NCI-H774 (cell line): ENCODE results near the gene SPATC1L.
"Not testable (repeated sequence)": the region's sequence is repeated elsewhere in the genome, so short reads cannot be mapped to it uniquely, and the experiment has no call there.

ENCODE experiments used
- DNase-seq: peaks from one replicate; lab custom pipeline; 2025; lab: John Stamatoyannopoulos, UW

SPATC1L gene

DNA sequence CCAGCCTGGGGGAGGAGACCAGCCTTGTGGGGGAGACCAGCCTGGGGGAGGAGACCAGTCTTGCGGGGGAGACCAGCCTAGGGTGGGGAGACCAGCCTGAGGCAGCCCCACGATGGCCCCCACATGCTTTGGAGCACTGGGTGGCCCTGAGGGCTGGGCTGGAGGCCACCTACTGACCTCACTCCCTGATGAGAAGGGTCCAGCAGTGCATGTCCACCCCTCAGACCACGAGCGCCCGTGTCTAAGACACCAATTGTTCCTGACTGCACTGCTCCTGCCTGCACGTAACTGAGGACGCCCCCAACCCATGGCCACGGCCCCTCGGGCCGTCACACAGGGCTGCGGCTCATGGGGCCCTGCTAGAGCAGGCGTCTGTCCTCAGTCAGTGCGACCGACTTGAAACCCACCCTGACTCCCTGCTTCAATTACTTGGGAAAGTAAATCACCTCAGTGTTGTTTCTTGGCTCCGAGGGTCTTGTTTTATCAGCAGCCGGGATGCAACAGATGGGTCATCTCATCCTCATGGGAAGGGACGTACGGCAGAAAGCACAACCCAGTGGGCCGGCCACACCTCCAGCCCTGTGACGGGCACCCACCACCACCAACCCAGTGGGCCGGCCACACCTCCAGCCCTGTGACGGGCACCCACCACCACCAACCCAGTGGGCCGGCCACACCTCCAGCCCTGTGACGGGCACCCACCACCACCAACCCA, at the start of gene SPATC1L:
TSS of gene SPATC1L (minus strand) at position 550 of the 715 bp plus-strand sequence. CDS start 1,643 bp downstream, outside the sequence.
- no peak for DNase-seq

DNA sequence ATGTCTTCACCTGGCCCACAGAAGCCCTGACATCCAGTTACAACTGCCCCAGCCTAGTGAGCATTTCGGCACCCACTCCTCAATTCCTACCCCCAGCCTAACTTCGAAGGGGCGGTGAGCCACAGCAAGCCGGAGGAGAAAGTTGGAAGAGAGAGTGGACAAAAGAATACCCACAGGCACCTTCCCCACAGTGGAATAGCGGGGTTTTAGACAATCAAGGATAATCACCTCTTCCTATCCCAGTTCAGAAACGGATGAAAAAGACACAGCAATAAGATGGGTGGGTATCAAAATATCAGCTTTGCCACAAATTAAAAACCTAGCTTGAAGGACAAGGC, 45.6 kb upstream of the SPATC1L start:
- no peak for DNase-seq

DNA sequence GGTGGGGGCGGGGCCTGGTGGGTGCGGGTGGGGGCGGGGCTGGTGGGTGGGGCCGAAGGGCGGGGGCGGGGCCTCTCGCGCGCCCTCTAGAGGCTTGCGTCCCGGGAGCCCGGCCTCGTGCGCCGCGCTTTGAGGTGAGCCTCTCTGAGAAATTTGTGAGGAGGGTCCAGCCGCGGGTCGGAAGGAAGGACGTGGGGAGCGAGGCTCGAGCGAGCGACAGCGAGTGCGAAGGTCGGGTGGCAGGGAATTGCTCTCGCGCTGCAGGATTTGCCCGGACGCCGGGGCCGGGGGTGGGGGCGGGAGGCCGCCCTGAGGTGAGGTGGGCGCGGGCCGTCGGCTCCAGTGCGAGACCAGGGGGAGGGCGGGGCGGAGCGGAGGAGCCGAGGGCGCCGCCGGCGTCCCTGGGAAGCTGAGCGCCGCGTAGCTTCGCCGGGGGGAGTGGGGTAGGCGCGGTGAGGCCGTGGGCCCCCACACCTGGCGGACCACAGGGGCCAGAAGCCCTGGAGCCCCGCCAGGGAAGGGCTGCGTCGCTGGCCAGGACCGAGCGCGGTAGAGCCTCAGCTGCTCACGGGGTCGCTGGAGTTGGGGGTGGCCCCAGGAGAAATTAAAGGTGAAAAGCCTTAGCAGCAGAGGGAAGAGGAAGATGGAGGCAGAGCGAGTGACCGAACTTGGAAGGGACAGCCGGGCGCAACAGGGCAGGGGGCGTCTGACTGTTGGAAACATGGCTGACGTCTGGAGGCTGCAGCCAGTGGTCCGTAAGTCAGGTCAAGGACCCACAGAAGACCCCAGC, 45.1 kb upstream of the SPATC1L start:
- no peak for DNase-seq

DNA sequence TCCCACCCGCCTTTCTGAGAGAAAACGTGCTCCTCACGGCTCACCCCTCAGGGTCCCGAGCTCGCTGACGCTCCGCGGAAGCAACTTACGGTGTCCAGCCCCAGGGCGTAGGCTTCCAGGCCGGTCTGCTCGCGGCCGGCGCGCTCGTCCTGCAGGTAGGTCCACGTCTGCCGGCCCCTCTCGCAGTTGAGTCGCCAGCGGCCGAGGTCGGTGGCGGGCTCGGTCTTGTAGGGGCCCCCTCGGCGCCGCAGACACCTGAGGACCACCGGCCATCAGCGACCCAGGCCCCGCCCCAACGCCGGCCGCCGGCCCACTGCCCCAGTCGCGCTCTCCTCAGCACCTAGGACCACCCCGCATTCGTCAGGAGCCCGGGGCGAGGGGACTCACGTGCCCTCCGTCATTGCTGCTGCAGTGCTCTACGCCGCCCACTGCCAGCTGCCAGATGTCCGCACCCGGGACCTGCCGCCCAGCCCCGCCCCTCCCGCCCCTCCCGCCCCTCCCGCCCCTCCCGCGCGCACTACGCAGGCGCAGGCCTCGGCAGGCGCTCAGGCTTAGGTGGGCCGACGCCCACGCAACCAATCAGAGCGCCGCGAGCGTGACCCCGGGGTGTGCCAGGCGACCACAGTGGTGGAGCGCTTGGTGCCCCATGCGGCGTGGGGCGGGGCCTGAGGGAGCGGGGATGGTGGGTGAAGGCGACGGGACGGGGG, 44.2 kb upstream of the SPATC1L start, which contains the start of gene LSS:
TSS of gene LSS (minus strand) at position 430 of the 707 bp plus-strand sequence. CDS start at position 401, 29 bp downstream.
- DNase-seq = peak; percentile 87

DNA sequence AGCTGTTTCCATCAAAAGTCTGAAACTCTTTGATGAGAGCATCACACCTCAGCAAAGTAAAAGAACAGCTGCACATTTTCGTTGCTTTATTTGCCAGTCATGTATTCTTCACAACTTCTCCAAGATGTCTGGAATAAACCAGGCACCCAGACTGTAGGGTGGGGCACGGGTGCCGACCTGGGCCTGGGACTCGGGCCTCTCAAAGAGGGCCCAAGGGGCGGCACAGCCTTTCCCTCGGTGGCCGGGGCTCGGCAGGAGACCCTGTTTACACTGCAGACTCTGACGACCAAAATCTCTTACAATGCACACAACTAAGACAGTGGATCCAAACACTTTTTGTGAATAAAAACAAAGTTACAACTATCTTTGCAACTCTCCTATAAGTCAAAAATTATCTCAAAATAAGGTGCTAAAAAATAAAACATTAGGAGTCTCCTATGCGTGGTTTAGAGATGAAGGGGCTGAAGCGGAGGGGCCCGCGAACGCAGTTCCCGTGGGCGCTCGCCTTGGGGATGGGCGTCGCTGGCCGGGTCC, 43.6 kb upstream of the SPATC1L start:
- DNase-seq = no peak

DNA sequence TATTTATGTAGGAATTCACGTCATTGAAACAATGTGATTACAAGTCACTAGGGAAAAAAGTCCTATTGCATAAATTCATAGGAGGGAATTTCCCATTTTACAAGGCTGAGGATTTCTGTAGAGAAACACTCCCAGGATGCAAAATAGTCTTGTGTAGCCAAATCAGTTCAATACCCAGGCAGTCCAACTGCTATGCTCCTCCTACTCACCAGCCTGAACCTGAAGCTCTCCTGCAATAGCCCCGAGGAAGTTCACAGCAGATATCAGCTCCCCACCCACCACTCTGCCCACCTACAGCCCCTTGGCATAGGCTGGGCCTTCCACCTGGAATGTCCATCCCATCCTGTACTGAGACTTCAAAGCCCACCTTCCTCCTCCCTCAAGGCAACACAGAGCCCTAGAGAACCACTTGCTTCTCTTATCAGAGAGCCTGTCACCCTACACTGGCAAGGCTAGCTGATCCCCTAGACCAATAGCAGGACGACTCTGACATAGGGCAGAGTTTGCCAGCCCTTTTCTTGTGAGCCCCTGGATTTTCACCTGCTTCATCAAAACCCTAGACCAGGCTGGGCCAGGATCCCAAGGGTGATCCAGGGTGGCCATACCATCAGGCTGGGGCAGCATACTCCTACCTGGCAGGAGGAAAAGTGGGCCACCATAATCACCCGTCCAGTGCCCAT, 42.8 kb upstream of the SPATC1L start:
- DNase-seq = no peak

DNA sequence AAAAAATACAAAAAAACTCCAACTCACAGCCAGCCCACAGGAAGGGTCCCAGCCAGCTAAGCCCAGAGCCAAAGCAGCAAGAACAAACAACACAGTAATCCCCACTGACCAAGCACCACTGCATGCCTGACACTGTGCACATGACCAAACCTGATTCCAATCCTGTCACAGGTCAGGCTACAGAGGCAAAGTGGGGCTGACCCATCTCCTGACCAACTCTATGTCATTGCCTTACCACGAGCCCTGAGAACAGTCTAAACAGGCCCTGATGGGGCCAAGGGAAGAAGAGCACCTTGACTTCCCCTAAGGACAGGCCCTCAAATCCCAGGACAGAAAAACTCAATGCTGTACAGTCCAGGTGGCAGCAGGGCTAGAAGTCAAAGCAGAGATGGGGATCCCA, 41.9 kb upstream of the SPATC1L start:
- no peak for DNase-seq

DNA sequence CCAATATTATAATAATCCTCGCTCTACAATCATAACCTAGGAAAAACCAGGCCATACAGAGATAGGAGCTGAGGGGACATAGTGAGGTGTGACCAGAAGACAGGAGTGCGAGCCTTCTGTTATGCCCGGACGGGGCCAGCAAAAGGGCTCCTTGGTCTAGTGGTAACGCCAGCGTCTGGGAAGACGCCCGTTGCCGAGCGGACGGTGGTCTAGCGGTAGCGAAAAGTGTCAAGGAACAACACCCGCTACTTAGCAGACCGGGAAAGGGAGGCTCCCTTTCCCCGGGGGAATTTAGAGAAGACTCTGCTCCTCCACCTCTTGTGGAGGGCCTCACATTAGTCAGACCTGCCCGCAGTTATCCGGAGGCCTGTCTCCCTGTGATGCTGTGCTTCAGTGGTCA, 39.4 kb upstream of the SPATC1L start:
- DNase-seq = not testable (repeated sequence)

DNA sequence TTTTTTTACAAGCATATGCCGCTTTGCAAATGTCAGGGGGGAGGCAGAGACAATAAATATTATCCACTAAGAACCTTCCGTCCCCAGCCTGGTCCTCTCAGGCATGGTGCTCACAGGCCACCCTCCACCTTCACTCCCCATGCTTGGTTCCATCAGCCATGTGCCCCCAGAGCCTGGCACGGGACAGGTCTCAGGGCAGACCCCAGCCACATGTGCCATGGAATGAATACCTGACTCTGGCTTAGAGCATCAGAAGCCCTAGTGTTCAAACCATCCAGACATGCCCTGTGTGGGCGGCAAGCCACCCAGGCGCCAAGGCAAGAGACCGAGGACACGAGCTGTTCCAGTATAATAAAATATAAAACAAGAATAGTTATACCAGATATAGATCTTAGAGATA, 39.0 kb upstream of the SPATC1L start:
- DNase-seq = no peak

DNA sequence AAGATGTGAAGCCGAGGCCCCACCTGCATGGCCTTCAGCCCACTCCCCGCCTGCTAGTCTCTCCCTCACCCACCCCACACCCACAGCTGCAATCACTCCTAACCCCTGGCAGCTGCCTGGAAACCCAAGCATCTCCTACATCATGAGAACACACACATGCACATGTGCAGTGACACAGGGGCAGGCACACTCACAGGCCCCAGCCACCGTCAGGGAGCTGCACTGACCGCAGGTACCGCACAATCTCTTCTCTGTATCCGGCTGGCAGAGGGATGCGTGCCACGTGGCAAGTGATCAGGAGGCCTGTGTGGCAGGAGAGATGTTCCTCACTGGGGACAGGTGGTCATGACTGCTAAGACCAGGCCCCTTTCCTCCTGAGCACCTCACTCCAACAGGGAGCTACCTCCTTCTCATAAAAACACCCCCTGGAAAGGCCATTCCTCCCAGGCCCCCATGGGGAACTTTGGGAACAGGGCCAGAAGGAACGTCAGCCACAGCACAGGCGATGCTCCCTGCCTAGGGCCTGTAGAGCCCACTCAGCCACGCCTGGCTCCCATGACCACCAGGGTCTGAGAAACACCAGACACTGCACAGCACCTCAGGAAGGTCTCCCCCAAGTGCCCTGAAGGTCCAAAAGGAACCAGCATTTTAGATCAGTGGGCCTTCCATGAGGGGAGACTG, 38.3 kb upstream of the SPATC1L start:
- DNase-seq = no peak

DNA sequence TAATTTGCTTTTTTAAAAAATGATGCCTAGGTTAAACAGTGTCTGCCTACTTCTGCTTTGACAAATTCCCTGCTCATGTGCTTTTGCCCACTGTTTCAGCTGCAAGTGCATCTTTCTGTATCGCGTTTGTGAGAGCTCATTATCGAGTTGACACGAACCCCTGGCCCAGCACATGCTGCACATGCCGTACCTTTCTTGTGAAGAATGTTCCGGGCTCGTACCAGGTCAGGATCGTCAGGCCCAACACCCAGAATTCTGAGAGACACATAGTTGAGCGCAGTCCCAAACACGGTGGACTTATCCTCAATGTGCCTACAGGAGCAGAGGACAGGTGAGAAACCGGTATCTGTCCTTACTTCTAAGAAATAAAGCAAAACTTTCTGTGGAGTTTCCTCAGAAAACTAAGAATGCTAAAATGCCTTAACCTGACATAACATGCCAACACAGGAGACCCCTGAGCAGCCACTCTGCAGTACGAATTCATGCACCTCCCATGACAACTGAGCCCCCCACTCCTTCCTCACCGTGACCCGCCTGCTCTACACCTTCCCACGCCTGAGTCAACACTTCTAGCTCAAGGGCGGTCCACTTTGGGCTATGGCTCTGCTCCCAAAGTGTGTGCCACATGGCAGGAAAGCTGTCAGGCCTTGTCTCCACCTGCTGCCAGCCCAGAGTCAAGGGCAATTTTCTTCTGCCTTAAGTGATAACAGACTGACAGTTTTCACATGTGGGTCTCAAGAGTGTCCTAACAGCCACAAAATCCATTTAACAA, 37.6 kb upstream of the SPATC1L start:
- no peak for DNase-seq

DNA sequence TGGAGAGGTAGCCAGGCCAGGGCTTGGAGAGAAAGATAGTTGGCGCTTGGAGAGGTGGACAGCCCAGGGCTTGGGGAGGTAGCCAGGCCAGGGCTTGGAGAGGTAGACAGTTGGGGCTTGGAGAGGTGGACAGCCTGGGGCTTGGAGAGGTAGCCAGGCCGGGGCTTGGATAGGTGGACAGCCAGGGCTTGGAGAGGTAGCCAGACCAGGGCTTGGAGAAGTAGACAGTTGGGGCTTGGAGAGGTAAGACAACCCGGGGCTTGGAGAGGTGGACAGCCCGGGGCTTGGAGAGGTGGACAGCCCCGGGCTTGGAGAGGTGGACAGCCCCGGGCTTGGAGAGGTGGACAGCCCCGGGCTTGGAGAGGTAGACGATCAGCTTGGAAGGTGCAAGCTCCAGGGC, 36.6 kb upstream of the SPATC1L start:
- no peak for DNase-seq

DNA sequence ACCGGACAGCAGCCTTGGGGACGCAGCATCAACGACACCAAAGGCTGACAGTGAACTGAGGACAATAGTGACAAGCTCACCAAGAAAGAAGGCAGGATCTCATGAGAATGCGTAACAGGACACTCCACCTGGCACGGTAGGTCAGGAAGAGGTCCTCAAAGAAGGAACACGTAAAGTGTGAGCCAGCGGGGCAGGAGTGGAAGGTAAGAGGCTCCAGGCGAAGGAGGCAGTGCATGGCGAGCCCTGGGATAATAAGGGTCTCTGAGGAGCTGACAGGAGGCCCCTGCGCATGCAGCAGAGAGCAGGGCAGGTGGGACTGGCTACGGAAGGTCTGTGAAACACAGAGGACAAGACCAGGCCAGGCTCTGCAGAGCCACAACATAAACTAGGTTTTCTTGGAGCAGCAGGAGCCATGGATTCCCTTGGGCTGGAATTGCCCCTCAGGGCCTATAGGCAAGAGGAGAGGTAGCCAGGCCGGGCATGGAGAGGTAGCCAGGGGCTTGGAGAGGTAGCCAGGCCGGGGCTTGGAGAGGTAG, 36.1 kb upstream of the SPATC1L start:
- no peak for DNase-seq

DNA sequence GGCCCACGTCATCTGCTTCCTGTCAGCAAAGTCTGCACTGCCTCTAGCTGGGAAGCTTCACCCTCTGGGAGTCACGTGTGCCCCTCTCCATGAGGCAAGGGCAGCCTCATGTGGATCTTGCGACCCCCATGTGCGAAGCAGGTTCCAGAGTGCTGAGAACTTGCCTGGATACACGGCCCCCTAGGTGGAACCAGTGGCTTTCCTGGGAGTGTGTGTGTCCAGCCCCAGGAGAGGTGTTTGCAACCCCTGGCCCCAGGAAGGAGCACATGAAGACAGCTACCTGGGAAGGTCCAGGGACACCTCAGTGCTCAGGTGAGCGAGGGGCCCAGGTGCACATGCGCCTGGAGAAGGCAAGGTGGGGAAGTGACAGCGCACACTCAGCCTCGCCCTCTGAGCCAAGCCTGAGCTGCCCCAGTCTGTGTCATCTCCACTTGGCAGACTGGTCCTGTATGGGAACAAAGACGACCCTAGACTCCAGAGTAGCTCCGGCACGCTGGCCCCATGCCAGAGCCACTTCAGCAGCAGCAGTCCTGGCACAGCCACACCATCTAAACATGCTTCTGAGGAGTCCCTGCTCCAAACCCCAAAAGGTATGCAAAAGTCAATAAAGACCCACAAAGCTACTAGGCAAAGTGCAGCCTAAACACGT, 35.5 kb upstream of the SPATC1L start:
- no peak for DNase-seq

DNA sequence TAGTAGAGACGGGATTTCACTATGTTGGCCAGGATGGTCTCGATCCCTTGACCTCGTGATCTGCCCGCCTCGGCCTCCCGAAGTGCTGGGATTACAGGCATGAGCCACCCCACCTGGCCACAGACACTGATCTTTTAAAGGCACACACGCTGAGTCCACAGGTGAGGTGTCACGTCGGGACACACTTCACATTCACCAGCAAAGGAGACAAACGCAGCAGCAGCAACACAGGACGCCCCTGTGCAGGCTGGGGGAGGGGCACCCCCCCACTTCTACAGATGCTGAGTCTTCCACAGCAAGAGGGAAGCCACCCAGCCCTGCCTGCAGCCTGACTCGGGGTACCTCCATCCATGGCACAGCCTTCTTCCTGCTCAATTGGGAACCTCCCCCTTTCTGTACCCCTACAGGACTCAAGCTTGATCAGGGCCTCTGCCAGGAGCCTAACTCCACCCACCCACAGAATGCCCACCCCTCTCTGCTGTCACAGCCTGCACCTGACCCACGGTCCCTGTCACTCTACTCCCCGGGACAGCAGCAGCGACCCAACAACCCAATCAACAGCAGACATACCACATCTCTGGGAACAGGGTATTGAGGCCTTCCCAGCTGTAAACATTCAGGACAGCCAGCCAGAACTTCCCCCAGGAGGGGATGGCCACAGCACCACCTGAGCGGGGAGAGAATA, 34.8 kb upstream of the SPATC1L start:
- DNase-seq = no peak

DNA sequence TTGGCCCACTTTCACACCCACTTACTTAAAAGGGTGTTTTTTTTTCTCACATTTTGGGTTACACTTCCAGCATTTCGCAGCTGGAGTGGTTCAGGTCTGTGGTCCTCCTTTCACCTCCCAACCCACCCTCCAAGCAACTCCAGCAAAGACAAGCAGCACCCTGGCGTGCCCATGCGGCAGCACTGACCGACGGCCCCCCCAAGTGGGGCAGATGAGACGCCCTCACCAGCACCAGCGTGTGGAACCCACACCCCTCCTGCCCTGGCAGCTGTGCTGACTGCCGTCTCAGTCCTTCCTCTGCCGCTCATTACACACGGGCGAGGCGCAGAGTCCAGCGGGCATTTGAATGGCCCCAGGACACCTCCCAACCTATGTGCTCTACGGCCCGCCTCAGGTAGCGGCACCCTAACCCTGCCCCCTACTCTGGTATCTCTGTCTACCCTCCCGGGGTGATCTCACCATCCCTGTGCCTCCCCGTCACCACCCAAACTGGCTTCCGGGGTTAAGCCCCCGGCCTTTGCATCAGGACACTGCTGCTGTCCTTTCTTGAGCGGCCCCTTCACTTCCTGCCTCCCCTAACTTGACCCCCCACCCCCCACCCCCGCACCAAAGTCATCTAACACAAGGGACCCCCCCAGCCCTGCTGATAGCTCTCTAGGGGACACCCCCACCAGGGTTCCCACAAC, 33.4 kb upstream of the SPATC1L start:
- no peak for DNase-seq

DNA sequence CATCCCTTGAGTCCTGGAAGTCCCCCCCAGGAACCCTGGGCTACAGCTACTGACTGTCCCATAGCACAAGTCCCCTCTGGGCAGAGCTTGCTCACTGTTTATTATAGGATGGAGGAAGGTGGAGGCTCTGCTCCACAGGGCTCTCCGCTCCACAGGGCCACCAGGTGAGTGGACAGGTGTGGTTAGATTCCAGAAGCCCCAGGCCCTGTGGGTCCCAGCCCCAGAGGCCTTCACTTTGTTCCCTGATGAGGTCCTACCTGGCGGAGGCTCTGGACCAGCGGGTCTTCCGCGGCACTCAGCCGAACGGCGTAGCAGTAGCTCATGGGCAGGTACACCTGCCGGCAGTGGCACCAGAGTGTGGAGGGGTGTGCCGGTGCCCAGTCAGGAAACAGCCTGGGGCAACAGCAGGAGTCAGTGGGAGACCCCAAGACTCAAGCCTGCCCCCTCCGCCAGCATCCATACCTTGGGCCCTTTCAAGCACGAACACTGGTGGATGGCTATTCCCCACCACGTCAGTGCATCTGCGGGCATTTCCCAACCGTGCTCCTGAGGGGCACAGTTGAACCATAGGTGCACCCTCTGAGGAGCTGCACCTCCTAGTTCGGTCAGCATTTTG, 32.0 kb upstream of the SPATC1L start:
- DNase-seq = no peak

DNA sequence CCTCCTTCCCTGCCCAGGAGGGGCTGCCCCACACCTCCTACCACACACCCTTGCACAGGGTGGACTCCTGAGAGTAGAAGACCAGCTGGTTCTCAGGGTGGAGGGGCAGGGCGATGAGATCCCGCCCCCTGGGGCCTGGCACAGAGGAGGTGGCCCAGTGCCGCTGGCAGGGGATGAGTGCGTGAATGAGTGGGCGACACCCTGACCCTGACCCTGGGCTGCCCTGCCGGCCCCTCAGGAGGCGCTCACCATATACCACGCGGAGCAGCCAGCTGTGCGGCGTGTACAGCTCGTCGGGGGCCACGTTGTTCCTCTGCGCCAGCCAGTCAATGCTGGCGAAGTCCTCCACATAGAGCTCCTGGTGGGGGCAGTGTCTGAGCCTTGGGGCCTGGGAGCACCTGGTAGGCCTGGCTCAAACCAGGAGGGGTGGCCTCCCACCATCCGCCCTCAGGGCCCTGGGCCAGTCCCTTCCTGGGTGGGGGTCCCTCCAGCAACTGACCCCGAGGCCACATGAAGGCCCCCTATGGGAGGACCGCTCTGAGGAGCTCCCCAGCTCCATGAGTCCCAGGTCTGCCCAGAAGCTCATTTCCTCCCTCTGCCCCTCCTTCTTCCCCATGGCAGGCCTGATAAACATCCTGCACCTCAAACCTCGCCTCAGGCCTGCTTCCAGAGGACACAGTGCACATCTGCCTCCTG, 31.3 kb upstream of the SPATC1L start:
- DNase-seq = no peak
